ENCODE results near the gene PRKCE. TPM values are rescaled to one million over a fixed set of nuclear protein-coding genes. Genes with fewer than 3 reads are reported as not detected.

Gene PRKCE
- total and polyA plus RNA-seq, 2 of the 8 experiments (the other 6 are each of a cell fraction or from before 2014, with no cell fraction given), result 0.54 to 2.1 TPM

- H2AK5ac ChIP-seq (ENCODE audit: low read depth, low read length), result no peak overlapping the region
- H2BK5ac ChIP-seq (ENCODE audit: low read depth, low read length), result no peak overlapping the region
- H2BK15ac ChIP-seq (ENCODE audit: low read length), result no peak overlapping the region
- no peak overlapping the region for H3K23ac ChIP-seq (ENCODE audit: insufficient read length)
- no peaks in the 10 kb centered on the region for H3K9me3 ChIP-seq (ENCODE audit: insufficient read depth in 2 of 2, low read depth in 1 of 2, low read length in 1 of 2)
- no peaks in the 10 kb centered on the region for H3K79me1 ChIP-seq (ENCODE audit: low read depth, low read length)
- H3K4me3 ChIP-seq (ENCODE audit: extremely low read depth in 1 of 4, insufficient read depth in 2 of 4, low read depth in 3 of 4, low read length in 4 of 4), result no peak overlapping the region
- POLR2A ChIA-PET (ENCODE audit: partially characterized antibody), result no interaction called here
- CTCF ChIA-PET (ENCODE audit: partially characterized antibody), result interaction anchor here (1.0 to 1.2 kb wide), 3 partner anchors 10 to 31 kb away, joined by 3 to 5 read pairs (median 4); no protein-coding TSS in a partner anchor
- H3K27ac ChIP-seq (ENCODE audit: low read depth, low read length), result no peak overlapping the region
- no peaks in the 10 kb centered on the region; a peak in 1 of 7 replicates for H3K27me3 ChIP-seq (replicated peaks in 1 of 4; ENCODE audit: control insufficient read depth in 3 of 4, extremely low read depth in 1 of 4, insufficient read depth in 3 of 4, low read length in 3 of 4)
- H3K36me3 ChIP-seq (ENCODE audit: control insufficient read depth in 2 of 4, insufficient read depth in 4 of 4, low read length in 3 of 4), result no peaks in the 10 kb centered on the region
- H3K4ac ChIP-seq (replicated peaks; ENCODE audit: insufficient read length, low read depth, low read length), result no peak overlapping the region
- no peak overlapping the region for H3K9ac ChIP-seq (replicated peaks in 1 of 4; ENCODE audit: extremely low read depth in 1 of 4, low read depth in 3 of 4, low read length in 3 of 4)
- no peaks in the 10 kb centered on the region for H4K20me1 ChIP-seq (replicated peaks in 1 of 2; ENCODE audit: control insufficient read depth in 1 of 2, insufficient read depth in 2 of 2, low read length in 2 of 2)
- H2AFZ ChIP-seq (ENCODE audit: low read length), result no peak overlapping the region
- H3K23me2 ChIP-seq (ENCODE audit: low read depth, low read length), result no peaks in the 10 kb centered on the region
- H3K79me2 ChIP-seq (ENCODE audit: control insufficient read depth in 1 of 2, insufficient read depth in 2 of 2, low read length in 2 of 2), result no peaks in the 10 kb centered on the region
- DNase-seq (ENCODE audit: low read depth in 1 of 2, low spot score in 2 of 2) (no peak), FAIRE-seq (no peak)
- H2BK12ac ChIP-seq (ENCODE audit: low read depth, low read length), result no peak overlapping the region
- no peak overlapping the region for H4K8ac ChIP-seq (ENCODE audit: extremely low read depth, insufficient read depth, low read length)
- no peak overlapping the region for H2BK120ac ChIP-seq (replicated peaks; ENCODE audit: low read depth, low read length)
- 89% methylated on average over 5 of the region's 5 CpGs; no CpG with 5 or more reads in 1 of the 2 experiments for WGBS, 2 experiments (ENCODE audit: extremely low coverage in 1 of 2, insufficient coverage in 1 of 2, insufficient read length in 1 of 2, insufficient replicate concordance in 2 of 2, low coverage in 1 of 2, low lambda C conversion rate in 2 of 2, missing lambda C conversion rate in 1 of 2)
- no peak overlapping the region for H3K4me2 ChIP-seq (ENCODE audit: insufficient read depth in 1 of 2, low read depth in 2 of 2, low read length in 2 of 2)
- no peak overlapping the region for H4K5ac ChIP-seq (ENCODE audit: insufficient read length, low read depth, low read length)
- H4K91ac ChIP-seq (replicated peaks; ENCODE audit: insufficient read length, low read length), result no peak overlapping the region
- 0 out of 7 replicates have a peak, but pooled peaks cover 0 to 1% (median 0%) of the 10 kb centered on the region in 4 experiments for H3K4me1 ChIP-seq (replicated peaks in 1 of 4; ENCODE audit: control insufficient read depth in 3 of 4, insufficient read depth in 4 of 4, low read length in 3 of 4)
- H3K14ac ChIP-seq (ENCODE audit: insufficient read length), result no peak overlapping the region
- no peak overlapping the region for H3K18ac ChIP-seq (ENCODE audit: extremely low read depth, low read length)
- no peak overlapping the region for H3K56ac ChIP-seq (replicated peaks; ENCODE audit: insufficient read length, low read depth, low read length)
- H2BK20ac ChIP-seq (ENCODE audit: low read length), result no peak overlapping the region
- no peak for TF ChIP-seq EZH2 (IDR thresholded peaks at IDR 0.05; ENCODE audit: low read depth, low read length, severe bottlenecking)
Measured at GRCh38 chr2:45763797-45764196, 112.3 kb downstream of the PRKCE start.
